Skeletal muscle tissue (tissue), 4 donors: ENCODE results near the gene CNPY4. TPM values are rescaled to one million over a fixed set of nuclear protein-coding genes. Genes with fewer than 3 reads are reported as not detected.

Experiments used
- H3K27ac ChIP-seq: one replicate; pipeline ENCODE4 v1.7.0; 2013; ENCODE audit warnings: mild to moderate bottlenecking, low read depth, low read length, inconsistent platforms
- H3K27me3 ChIP-seq, 3 donors: one replicate each; pipeline ENCODE4 v1.7.0; 2013; ENCODE audit warnings: low read length in 3 of 3; ENCODE audit not compliant: control insufficient read depth in 3 of 3, insufficient read depth in 3 of 3
- H3K36me3 ChIP-seq, 3 donors: one replicate each; pipeline ENCODE4 v1.7.0; 2013; ENCODE audit warnings: low read length in 3 of 3; ENCODE audit not compliant: control insufficient read depth in 3 of 3, insufficient read depth in 3 of 3
- H3K4me1 ChIP-seq, 3 donors: one replicate each; pipeline ENCODE4 v1.7.0; 2013; ENCODE audit warnings: low read length in 3 of 3, mild to moderate bottlenecking in 3 of 3; ENCODE audit not compliant: control insufficient read depth in 3 of 3, insufficient read depth in 3 of 3
- H3K4me3 ChIP-seq, 3 donors: one replicate each; pipeline ENCODE4 v1.7.0; 2013; ENCODE audit warnings: low read length in 3 of 3
- H3K9ac ChIP-seq, 3 donors: one replicate each; pipeline ENCODE4 v1.7.0; 2013; ENCODE audit warnings: low read length in 3 of 3, mild to moderate bottlenecking in 3 of 3, moderate library complexity in 2 of 3, low read depth in 1 of 3
- H3K9me3 ChIP-seq, 3 donors: one replicate each; pipeline ENCODE4 v1.7.0; 2013; ENCODE audit warnings: low read length in 3 of 3; ENCODE audit not compliant: control insufficient read depth in 3 of 3
- total RNA-seq: library from RNA; depleted of rRNA; stranded (reverse); fragments of >200 nt; gene quantifications from one replicate; pipeline ENCODE4 v1.2.3, GENCODE V29; 2014
- donor health status: Osteomylitis.

Gene CNPY4
- total RNA-seq, 1 donor from 2014 or later: 25.6 TPM

- Histone ChIP-seq H3K27me3 (no peaks in the 10 kb centered on the region), H3K36me3 (peaks cover 30 to 33% (median 32%) of the 10 kb centered on the region in 3 donors), H3K9me3 (no peaks in the 10 kb centered on the region), H3K27ac (no peak overlapping the region), H3K4me3 (no peak overlapping the region), H3K9ac (no peak overlapping the region), H3K4me1 (peaks cover 8 to 19% (median 17%) of the 10 kb centered on the region in 3 donors)
These were observed 35.4 kb downstream of the CNPY4 start for GRCh38 chr7:100154651-100155491.

- Histone ChIP-seq H3K9me3 (no peaks in the 10 kb centered on the region), H3K27me3 (no peaks in the 10 kb centered on the region), H3K4me3 (no peak overlapping the region), H3K4me1 (peaks cover 8 to 18% (median 17%) of the 10 kb centered on the region in 3 donors), H3K36me3 (peaks cover 30 to 33% (median 32%) of the 10 kb centered on the region in 3 donors), H3K27ac (no peak overlapping the region), H3K9ac (no peak overlapping the region)
These were observed 36.3 kb downstream of the CNPY4 start for GRCh38 chr7:100155553-100156317.

- Histone ChIP-seq H3K9me3 (no peaks in the 10 kb centered on the region), H3K36me3 (peaks cover 30 to 33% (median 32%) of the 10 kb centered on the region in 3 donors), H3K27ac (no peak overlapping the region), H3K4me1 (peaks cover 8 to 18% (median 17%) of the 10 kb centered on the region in 3 donors), H3K27me3 (no peaks in the 10 kb centered on the region), H3K9ac (no peak overlapping the region), H3K4me3 (no peak overlapping the region)
These were observed 37.1 kb downstream of the CNPY4 start for GRCh38 chr7:100156331-100157068.

GRCh38 chr7:100157069-100157333 is 37.6 kb downstream of the CNPY4 start:
- Histone ChIP-seq H3K27ac (no peak overlapping the region), H3K9ac (peak overlapping the region in 1 of 3 donors; percentile 84), H3K36me3 (peaks cover 30 to 31% (median 30%) of the 10 kb centered on the region in 3 donors), H3K4me1 (peaks cover 8 to 18% (median 17%) of the 10 kb centered on the region in 3 donors), H3K27me3 (no peaks in the 10 kb centered on the region), H3K4me3 (no peak overlapping the region), H3K9me3 (no peaks in the 10 kb centered on the region)

GRCh38 chr7:100157334-100158228 is 38.1 kb downstream of the CNPY4 start:
- Histone ChIP-seq H3K4me3 (peak overlapping the region; percentile 40 to 79 (median 76)), H3K9ac (peak overlapping the region in 2 of 3 donors; percentile 81 to 84), H3K9me3 (no peaks in the 10 kb centered on the region), H3K4me1 (peaks cover 8 to 18% (median 17%) of the 10 kb centered on the region in 3 donors), H3K27ac (peak overlapping the region; percentile 65), H3K36me3 (peaks cover 30 to 31% (median 30%) of the 10 kb centered on the region in 3 donors), H3K27me3 (no peaks in the 10 kb centered on the region)

GRCh38 chr7:100158229-100159098 is 39.0 kb downstream of the CNPY4 start, which contains the start of gene TRAPPC14:
TSS of gene TRAPPC14 (minus strand) at chr7:100158723. CDS start at chr7:100158499, 224 bp downstream.
- no peaks in the 10 kb centered on the region for H3K9me3 ChIP-seq
- H3K27me3 ChIP-seq: no peaks in the 10 kb centered on the region
- H3K4me3 ChIP-seq: peak within 1 kb of the TSS; percentile 72 to 79 (median 76)
- H3K36me3 ChIP-seq: peaks cover 24 to 26% (median 26%) of the 10 kb centered on the region in 3 donors
- peaks cover 8 to 18% (median 17%) of the 10 kb centered on the region in 3 donors for H3K4me1 ChIP-seq
- peak within 1 kb of the TSS; percentile 70 to 84 (median 81) for H3K9ac ChIP-seq
- H3K27ac ChIP-seq: peak within 1 kb of the TSS; percentile 65

- Histone ChIP-seq H3K27me3 (no peaks in the 10 kb centered on the region), H3K9me3 (no peaks in the 10 kb centered on the region), H3K27ac (peak overlapping the region; percentile 65), H3K4me1 (peaks cover 8 to 18% (median 17%) of the 10 kb centered on the region in 3 donors), H3K4me3 (peak overlapping the region; percentile 72 to 79 (median 76)), H3K36me3 (peaks cover 18 to 20% (median 19%) of the 10 kb centered on the region in 3 donors), H3K9ac (peak overlapping the region; percentile 33 to 84 (median 81))
These were observed 39.7 kb downstream of the CNPY4 start for GRCh38 chr7:100159099-100159623.

GRCh38 chr7:100160067-100160466 is 40.6 kb downstream of the CNPY4 start:
- H3K9ac ChIP-seq: no peak overlapping the region
- H3K36me3 ChIP-seq: peaks cover 16 to 18% (median 17%) of the 10 kb centered on the region in 3 donors
- H3K27ac ChIP-seq: no peak overlapping the region
- H3K27me3 ChIP-seq: no peaks in the 10 kb centered on the region
- H3K4me1 ChIP-seq: peaks cover 8 to 18% (median 17%) of the 10 kb centered on the region in 3 donors
- no peaks in the 10 kb centered on the region for H3K9me3 ChIP-seq
- no peak overlapping the region for H3K4me3 ChIP-seq
